Measurements from ENCODE around the gene PAQR5.
"Not testable (repeated sequence)": the region's sequence is repeated elsewhere in the genome, so short reads cannot be mapped to it uniquely, and the experiment has no call there.

Gene PAQR5

DNA sequence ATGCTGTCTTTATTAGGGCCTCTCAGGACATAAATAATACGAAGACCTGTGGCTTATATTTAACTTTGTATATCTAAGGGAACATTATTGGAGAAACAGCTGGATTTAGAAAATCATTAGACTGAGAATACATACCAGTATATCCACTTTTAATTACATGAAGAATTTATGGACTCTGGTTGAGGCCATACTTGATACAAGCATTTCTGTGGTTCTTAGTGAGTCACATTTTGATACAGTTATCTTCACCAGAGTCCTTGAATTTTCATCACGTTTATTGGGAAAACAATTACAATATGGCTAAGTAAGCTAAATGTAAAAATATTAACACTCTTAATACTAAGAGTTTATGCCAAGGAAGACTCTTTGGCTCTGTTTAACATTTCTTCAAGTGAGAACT lies 125.3 kb downstream of the PAQR5 start:
- DNase-seq (ENCODE audit: low spot score) = no peak

DNA sequence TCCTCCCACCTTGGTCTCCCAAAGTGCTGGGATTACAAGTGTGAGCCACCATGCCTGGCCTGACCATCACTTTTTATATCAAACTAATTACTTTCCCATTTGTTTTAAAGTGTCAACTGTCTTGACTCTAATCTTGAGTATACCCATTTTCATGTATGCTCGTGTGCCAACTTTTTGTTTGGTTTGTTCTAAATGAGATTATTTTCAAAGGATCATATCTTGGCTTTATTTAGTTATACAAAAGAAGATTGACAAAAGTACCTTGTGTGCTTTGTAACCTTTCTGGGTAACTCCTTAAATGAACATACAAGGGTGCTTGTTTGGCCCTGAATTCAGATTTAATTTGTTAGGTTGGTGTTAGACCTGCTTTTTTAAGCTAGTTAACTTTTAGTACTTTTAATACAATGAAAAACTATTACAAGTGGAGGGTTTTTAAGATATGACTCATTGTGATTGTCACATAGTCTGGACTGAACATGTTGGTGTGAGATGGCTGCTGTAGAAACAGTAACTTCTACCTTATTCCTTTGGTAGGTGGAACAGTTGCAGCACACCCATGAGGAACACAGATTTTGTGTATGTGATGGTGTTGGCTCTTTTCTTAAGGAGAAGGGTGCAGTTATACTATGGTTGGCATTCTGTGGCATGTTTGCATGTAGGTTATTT lies 126.2 kb downstream of the PAQR5 start:
- no peak for DNase-seq (ENCODE audit: low spot score)

DNA sequence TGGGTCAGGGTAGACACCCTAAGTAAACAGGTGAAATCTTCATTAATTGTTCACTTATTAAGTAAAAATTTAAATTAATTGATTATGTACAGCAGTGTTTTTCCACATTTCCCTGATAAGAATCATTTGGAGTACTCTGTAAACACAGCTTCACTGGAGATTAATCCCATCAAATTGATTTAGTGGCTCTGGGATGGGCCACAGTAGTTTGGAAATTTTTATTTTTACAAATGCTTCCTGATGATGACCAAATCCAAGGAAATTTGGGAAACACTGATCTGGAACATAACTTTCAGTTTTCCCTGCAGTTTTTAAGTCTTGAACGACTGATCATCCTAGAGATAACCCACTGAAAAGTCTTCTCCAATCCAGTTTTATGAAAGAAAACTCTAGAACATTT lies 135.1 kb downstream of the PAQR5 start:
- DNase-seq (ENCODE audit: low spot score) = no peak

DNA sequence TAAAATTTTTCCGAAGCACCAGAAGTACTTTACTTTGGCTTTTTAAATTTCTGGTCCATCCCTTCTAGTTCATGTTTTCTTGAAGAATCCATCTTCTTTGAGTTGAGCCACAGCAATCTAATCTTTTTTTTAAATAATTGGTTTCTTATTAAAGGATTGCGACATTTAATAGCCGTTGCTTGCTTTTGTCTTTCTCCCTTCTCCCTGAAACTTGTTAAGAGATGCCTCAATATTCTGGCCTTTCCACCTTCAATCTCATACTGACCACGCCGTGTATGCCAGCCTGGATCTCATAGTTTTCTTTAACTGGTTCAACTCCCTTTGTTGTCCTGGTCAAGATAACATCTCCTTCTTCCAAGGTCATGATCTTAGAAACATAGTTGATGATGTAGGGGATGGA lies 135.5 kb downstream of the PAQR5 start:
- DNase-seq (ENCODE audit: low spot score) = no peak

DNA sequence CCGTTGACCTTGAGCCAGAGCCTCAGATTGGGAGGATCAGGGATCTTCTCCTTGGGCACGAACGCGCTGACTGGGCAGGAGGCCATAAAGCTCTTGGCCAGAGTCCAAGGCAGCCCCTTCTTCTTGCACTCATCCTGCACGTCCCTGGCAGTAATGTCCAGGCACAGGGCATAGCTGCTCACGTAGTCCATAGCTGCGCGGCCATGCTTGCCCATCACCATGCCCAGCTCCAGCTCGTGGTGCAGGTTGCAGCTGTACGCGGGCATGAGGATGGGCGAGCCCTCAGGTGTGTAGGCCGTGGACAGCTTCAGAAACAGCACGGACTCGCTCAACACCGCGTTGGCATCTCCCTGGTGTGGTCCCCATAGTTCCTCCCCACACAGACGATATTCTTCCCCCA lies 136.0 kb downstream of the PAQR5 start:
- DNase-seq (ENCODE audit: low spot score) = no peak

DNA sequence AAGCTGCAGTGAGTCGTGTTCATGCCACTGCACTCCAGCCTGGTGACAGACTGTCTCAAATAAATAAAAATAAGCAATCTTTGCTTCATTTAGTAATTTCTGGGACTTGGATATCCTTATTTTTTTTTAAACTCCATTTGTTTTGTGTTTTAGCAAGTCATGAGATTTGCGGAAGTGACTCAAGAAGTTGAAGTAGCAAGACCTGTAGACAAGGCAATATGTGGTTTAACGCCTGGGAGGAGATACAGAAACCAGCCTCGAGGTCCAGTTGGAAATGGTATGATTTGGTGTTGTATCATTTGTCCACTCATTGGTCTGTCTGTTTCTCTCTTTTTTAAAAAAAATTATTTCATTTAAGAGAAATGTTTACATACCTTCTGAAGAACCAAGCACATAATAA lies 137.3 kb downstream of the PAQR5 start:
- no peak for DNase-seq (ENCODE audit: low spot score)

DNA sequence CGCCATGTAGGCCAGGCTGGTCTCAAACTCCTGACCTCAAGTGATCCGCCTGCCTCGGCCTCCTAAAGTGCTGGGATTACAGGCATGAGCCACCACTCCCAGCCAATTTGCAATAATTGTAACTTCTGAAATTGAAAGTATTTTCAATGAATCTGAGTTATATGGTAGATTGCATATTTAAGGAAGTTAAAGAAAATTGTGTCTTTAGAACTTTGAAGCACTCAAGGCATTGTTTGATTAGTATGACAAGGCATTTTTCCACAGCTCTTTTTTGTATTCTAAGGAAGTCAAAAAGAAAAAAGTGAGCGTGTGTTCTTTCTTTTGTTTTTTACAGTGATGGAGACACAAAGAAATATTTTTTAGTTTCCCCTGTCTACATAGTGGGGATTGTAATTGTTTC lies 138.2 kb downstream of the PAQR5 start:
- no peak for DNase-seq (ENCODE audit: low spot score)

DNA sequence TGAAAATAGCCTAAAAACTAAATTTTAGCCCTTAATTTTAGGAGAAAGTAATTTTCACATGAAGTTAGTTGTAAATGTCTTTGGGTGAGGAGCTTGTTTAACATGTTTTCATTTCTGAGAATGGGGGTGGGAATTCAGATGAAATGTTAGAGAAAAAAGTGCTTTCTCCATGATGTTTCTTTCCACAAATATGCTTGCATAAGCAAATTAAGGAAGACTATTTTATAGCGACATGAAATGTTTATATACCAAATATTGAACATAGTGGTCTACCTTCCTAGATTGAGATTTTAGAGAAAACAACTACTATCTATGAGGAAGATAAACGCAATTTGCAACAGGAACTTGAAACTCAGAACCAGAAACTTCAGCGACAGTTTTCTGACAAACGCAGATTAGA lies 140.9 kb downstream of the PAQR5 start:
- DNase-seq (ENCODE audit: low spot score) = no peak

DNA sequence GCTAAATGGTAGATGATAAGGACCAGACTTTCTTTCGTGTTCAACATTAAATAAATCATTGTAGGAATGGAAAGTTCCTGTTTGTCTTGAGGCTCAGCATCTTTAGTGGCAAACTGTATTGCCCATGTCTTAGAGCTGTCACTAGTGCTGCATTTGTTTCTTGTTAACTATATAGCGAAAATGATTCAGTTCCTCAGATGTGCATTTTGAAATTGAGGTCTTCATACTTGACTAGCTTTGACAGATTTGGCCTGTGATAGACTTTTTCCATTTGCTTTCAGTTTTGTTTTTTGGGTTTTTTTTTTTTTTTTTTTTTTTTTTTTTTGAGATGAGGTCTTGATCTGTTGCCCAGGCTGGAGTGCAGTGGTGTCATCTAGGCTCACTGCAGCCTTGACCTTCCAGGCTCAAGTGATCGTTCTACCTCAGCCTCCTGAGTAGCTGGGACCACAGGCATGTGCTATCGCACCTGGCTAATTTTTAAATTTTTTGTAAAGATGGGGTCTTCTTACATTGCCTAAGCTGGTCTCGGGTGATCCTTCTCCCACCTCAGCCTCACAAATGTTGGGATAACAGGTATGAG lies 144.4 kb downstream of the PAQR5 start:
- DNase-seq (ENCODE audit: low spot score) = no peak

DNA sequence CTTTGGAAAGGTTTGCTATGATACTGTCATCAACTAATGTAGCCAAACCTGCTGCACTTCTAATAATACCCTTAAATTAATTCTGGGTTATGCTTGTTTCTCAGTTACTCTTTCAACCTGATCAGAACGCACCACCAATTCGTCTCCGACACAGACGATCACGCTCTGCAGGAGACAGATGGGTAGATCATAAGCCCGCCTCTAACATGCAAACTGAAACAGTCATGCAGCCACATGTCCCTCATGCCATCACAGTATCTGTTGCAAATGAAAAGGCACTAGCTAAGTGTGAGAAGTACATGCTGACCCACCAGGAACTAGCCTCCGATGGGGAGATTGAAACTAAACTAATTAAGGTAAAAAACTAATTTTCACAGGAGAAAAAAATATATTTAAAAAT lies 146.0 kb downstream of the PAQR5 start:
- DNase-seq (ENCODE audit: low spot score) = no peak

DNA sequence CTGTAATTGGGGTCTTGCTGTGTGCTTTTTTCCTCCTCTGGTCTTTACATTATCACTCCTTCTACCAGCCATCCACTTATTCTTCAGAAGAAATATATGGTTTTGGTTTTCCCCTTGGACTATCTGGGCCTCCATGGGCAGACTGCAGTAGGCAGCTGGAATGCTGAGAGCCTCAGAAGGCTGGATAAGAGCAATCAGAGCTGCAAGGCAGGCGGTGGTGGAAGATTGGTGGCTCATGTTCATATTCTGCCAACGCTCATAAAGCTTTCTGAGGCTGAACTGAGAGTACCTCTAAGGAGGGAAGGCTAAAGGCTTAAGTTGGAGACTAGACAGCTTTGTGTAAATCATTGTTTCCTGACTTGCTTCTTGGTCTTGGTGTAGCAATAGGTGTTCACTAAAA lies 148.2 kb downstream of the PAQR5 start:
- DNase-seq (ENCODE audit: low spot score) = no peak

DNA sequence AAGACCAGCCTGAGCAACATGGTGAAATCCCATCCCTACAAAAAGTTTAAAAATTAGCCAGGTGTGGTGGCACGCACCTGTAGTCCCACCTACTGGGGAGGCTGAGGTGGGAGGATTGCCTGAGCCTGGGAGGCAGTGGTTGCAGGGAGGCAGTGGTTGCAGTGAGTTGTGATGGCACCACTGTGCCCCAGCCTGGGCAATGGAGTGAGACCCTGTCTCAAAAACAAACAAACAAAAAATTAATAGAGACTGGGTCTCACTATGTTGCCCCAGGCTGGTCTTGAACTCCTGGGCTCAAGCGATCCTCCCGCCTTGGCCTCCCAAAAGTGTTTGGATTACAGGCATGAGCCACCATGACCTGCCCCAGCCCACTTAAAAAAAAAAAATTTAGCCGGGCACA lies 151.5 kb downstream of the PAQR5 start:
- not testable (repeated sequence) for DNase-seq (ENCODE audit: low spot score)

DNA sequence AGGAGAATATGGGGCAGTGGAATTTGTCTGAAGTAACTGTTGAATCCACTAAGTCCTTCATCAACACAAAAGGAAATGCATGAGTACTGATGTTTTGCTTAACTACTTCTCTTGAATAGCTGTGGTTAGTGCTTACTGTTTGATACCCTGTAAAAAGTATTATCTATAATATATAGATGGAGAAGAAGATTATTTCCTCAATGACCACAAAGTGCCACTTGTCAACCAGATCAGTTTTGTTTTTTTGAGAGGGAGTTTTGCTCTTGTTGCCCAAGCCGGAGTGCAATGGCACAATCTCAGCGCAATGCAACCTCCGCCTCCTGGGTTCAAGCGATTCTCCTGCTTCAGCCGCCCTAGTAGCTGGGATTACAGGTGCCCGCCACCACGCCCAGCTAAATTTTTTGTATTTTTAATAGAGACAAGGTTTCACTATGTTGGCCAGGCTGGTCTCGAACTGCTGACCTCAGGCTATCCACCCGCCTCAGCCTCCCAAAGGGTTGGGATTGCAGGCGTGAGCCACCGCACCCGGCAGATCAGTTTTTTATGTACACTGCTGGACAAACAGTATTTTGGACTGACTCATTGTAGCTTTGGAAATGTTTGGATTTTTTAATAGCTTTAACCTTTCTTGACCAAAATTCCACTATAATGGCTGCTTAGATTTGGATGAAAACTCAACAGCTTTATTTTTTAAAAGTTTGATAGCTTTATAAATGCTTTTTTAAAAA lies 152.4 kb downstream of the PAQR5 start:
- no peak for DNase-seq (ENCODE audit: low spot score)

DNA sequence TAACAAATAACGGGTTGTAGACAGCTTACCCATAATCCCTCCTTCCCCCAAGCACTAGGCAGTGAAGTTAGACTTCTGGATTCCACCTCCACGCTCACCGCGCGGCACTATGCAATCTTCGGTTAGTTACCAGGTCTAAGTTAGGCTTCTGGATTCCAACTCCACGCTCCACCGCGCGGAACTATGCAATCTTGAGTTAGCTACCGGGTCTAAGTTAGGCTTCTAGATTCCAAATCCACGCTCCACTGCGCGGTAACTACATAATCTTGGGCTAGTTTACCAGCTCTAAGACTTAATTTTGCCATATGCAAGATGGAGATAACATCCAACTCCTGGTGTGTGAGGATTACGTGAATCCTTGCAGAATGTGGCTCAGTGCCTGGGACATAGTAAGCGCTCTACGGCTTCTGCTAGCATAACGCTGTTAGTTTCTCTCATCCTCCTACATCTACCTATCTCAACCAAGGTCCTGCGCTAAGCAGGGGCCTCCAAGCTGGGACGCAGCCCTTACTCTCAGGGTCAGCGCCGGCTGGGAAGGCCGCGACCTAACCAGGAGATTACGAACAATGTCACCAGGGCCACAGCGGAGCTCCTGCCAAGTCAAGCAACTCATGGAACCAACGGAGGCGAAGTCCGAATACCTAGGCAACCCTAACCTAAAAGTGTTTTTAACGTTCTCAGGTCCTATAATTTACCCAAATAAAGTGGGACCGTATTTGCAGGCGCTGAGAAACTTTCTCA lies 153.4 kb downstream of the PAQR5 start:
- DNase-seq (ENCODE audit: low spot score) = peak; percentile 8

DNA sequence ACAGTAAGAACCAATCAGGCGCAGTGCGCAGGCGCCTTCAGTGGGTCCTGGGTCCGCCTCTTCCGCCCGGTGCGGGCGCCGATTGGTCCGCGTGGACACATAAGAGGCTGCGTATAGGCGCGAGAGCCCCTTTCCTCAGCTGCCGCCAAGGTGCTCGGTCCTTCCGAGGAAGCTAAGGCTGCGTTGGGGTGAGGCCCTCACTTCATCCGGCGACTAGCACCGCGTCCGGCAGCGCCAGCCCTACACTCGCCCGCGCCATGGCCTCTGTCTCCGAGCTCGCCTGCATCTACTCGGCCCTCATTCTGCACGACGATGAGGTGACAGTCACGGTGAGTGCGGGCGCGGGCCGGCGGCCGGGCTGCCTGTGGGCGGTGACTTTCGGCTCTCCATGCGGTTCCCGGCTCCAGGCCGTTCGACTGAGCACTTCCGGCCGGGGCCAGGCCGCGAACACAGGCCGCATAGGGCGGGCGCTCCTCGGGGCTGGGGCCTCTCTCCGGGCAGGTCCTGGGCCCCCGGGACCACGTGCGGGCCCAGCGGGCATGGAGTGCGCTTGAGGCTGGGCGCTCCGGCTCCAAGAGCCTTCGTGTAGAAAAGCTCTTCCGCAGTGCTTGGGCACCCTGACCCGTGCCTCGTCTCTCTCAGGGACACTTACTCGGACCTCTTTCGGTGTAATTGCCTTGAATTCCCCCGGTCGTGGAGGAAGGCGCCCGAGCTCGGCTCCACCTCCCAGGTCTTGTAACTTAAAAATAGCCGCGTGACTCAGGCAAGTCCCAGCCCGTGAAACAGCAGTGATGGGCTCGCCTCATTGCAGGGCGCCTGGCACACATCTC lies 154.2 kb downstream of the PAQR5 start, which contains the start of gene RPLP1:
Gene RPLP1 (plus strand): TSS at position 127 of the 830 bp plus-strand sequence. CDS start 131 bp downstream, at position 258.
- peak; percentile 99 for DNase-seq (ENCODE audit: low spot score)

DNA sequence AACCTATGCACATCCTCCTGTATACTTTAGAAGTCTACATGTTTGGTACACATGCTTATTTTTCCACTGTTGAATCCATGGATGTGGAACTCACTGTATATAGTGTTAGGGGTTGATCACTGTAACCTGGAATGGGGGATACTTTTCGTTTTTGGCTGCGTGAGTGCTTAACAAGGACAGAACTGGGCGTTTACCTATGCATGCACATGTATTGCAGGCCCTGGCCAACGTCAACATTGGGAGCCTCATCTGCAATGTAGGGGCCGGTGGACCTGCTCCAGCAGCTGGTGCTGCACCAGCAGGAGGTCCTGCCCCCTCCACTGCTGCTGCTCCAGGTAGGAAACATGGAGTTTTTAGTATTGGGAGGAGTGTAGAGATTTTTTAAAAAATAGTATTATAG lies 156.2 kb downstream of the PAQR5 start:
- no peak for DNase-seq (ENCODE audit: low spot score)

DNA sequence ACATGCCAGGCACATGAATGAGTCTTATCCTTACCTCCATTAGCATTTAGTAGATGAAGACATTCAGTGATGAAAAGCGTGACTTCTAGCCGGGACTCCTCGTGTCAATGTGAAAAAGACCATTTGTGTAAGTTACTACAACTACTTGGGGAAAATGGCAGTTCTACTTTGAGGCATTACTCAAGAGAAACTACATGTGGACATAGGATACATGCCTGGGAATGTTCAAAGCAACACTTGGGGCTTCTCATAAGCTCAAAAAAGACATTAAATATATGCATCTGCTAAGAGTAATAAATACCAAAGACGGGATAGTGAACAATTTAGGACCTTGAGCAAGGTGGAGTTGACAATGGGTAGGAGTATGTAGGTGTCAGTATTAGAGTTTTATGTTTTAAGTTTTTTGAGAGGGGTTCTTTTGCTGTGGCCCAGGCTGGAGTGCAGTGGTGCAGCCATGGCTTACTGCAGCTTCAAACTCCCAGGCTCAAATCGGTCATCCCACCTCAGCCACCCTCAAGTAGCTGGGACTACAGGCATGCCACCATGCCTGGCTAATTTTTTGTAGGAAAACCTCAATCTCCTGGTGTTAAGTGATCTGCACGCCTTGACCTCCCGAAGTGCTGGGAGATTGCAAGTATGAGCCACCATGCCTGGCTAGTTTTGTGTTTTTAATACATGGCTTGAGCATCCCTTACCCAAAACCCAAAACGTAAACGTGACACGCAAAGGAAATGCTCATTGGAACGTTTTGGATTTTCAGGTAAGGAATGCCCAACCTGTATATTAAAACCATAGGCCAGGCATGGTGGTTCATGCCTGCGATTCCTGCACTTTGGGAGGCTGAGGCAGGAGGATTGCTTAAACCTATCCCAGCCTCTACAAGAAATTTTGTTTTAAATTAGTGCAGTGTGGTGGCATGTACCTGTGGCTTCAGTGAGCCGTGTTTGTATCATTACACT lies 157.8 kb downstream of the PAQR5 start:
- DNase-seq (ENCODE audit: low spot score) = no peak
